ENCODE data around the gene SMAGP. TPM values are rescaled to one million over a fixed set of nuclear protein-coding genes. Genes with fewer than 3 reads are reported as not detected.

The SMAGP gene
- total RNA-seq, 1 experiment from 2014 or later: 62.5 TPM

DNA sequence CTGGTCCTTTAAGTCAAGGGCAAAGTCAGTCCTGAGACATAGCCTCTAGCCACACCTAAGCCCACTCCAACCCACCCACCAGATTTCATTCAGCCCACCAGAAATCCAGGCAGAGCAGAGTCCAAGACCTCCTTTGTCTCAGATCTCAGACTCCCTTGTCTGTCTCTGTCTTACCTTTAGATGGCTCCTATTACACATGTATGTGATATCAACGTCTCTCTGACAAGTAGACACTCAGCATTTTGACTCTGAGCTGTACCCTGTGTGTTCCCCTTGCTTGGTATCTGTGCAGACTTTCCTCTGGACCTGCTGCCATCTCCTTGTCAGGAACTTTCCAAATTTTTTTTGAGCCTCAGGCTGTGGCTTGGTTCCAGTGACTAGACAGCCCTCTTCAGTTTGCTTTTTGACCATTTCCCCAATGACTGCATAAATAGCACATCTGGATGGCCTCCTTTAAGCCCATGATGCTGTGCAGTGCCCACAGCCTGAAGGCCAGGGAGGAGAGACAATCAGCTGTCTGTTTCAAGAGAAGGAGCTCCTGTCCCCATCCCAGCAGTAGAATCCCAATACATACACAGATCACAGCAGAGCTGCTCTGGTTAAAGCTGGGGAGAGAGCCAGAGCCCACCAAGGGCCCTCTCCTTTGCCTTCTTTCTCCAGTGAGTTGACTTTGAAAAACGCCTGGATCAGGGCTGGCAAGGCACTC lies 59.4 kb downstream of the SMAGP start:
- H3F3A ChIP-seq (ENCODE audit: low read length, unreplicated experiment): no peaks in the 10 kb centered on the region
- H2AFZ ChIP-seq (ENCODE audit: low read length): no peak overlapping the region
- no peak overlapping the region for H3K4me2 ChIP-seq (ENCODE audit: low read length)
- H3K9me2 ChIP-seq (replicated peaks; ENCODE audit: low read length): no peaks in the 10 kb centered on the region
- no peaks in the 10 kb centered on the region for H4K20me1 ChIP-seq (ENCODE audit: low read length)
- H3K4me1 ChIP-seq (ENCODE audit: insufficient read depth, low read length): no peaks in the 10 kb centered on the region
- no peaks in the 10 kb centered on the region for H3K9me3 ChIP-seq (ENCODE audit: low read length)
- H3K27me3 ChIP-seq (ENCODE audit: low read length): no peaks in the 10 kb centered on the region
- no peak overlapping the region for H3K4me3 ChIP-seq (ENCODE audit: low read length)
- POLR2A ChIA-PET (ENCODE audit: unreplicated experiment): no interaction called here
- no peak overlapping the region for H3K27ac ChIP-seq (ENCODE audit: low read length)
- ATAC-seq: no peak
- no TSS peak for BruUV-seq (replicated peaks)
- CTCF ChIA-PET: no interaction called here
- intact Hi-C loops (cut with micrococcal nuclease): no loop called here
- no peaks in the 10 kb centered on the region for H3K36me3 ChIP-seq (ENCODE audit: low read depth, low read length)
- H3K79me2 ChIP-seq (ENCODE audit: low read length): no peaks in the 10 kb centered on the region
- TF ChIP-seq, protein P1, sequence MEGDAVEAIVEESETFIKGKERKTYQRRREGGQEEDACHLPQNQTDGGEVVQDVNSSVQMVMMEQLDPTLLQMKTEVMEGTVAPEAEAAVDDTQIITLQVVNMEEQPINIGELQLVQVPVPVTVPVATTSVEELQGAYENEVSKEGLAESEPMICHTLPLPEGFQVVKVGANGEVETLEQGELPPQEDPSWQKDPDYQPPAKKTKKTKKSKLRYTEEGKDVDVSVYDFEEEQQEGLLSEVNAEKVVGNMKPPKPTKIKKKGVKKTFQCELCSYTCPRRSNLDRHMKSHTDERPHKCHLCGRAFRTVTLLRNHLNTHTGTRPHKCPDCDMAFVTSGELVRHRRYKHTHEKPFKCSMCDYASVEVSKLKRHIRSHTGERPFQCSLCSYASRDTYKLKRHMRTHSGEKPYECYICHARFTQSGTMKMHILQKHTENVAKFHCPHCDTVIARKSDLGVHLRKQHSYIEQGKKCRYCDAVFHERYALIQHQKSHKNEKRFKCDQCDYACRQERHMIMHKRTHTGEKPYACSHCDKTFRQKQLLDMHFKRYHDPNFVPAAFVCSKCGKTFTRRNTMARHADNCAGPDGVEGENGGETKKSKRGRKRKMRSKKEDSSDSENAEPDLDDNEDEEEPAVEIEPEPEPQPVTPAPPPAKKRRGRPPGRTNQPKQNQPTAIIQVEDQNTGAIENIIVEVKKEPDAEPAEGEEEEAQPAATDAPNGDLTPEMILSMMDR (conservative IDR thresholded peaks at IDR 0.05; ENCODE audit: low read depth, low read length): no peak
- TF ChIP-seq EZH2 (IDR thresholded peaks at IDR 0.05; ENCODE audit: low read length, unreplicated experiment): no peak
- TF ChIP-seq EZH2phosphoT487 (IDR thresholded peaks at IDR 0.05; ENCODE audit: borderline replicate concordance, low read length): no peak
- no peak for DNase-seq
- H3K9ac ChIP-seq (ENCODE audit: low read length): no peak overlapping the region

DNA sequence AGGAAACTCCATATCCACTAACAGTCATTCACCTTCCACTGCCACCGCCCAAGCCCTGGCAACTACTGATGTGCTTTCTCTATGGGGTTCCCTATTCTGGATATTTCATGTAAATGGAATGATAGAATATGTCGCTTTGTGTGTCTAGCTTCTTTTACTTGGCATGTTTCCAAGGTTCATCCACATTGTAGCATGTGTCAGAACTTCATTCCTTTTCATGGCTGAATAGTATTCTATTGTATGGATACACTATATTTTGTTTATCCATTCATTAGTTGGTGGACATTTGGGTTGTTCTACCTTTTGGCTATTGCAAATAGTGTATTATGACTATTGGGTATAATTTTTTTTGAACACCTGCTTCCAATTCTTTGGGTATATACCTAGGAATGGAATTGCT lies 61.0 kb downstream of the SMAGP start:
- POLR2A ChIA-PET (ENCODE audit: unreplicated experiment): no interaction called here
- no peaks in the 10 kb centered on the region for H3K27me3 ChIP-seq (ENCODE audit: low read length)

More for the DNA sequence above, 61.0 kb downstream of the SMAGP start:
- Histone ChIP-seq H3K9ac (ENCODE audit: low read length) (no peak overlapping the region), H3K4me1 (ENCODE audit: insufficient read depth, low read length) (no peaks in the 10 kb centered on the region), H3F3A (ENCODE audit: low read length, unreplicated experiment) (no peaks in the 10 kb centered on the region), H3K36me3 (ENCODE audit: low read depth, low read length) (no peaks in the 10 kb centered on the region), H3K9me2 (replicated peaks; ENCODE audit: low read length) (no peaks in the 10 kb centered on the region), H3K4me2 (ENCODE audit: low read length) (no peak overlapping the region), H3K27ac (ENCODE audit: low read length) (no peak overlapping the region), H3K79me2 (ENCODE audit: low read length) (no peaks in the 10 kb centered on the region), H3K9me3 (ENCODE audit: low read length) (no peaks in the 10 kb centered on the region), H3K4me3 (ENCODE audit: low read length) (no peak overlapping the region), H2AFZ (ENCODE audit: low read length) (no peak overlapping the region), H4K20me1 (ENCODE audit: low read length) (no peaks in the 10 kb centered on the region)
- intact Hi-C loops (cut with micrococcal nuclease): no loop called here
- CTCF ChIA-PET: no interaction called here
- TF ChIP-seq EZH2phosphoT487 (IDR thresholded peaks at IDR 0.05; ENCODE audit: borderline replicate concordance, low read length) (no peak), EZH2 (IDR thresholded peaks at IDR 0.05; ENCODE audit: low read length, unreplicated experiment) (no peak)
- TF ChIP-seq, protein P1 (conservative IDR thresholded peaks at IDR 0.05; ENCODE audit: low read depth, low read length): no peak
- BruUV-seq (replicated peaks): no TSS peak
- DNase-seq (no peak), ATAC-seq (no peak)

Measured in PC-3 (cell line).